ENCODE data around the gene SEMA3D.

The SEMA3D gene

GRCh38 chr7:85070967-85071628 lies 115.8 kb downstream of the SEMA3D start:
- in situ Hi-C loops (cut with MboI; ENCODE audit: low sequenced_read_pairs, unreplicated experiment) = no loop called here
- DNase-seq (ENCODE audit: low spot score) = no peak
- no peak for TF ChIP-seq CTCF (IDR thresholded peaks at IDR 0.05; ENCODE audit: borderline replicate concordance, control extremely low read depth, extremely low read depth, insufficient read depth, missing control alignments)

GRCh38 chr7:85068799-85069198 lies 118.1 kb downstream of the SEMA3D start:
- no peak for DNase-seq (ENCODE audit: low spot score)
- in situ Hi-C loops (cut with MboI; ENCODE audit: low sequenced_read_pairs, unreplicated experiment) = no loop called here
- no peak for TF ChIP-seq CTCF (IDR thresholded peaks at IDR 0.05; ENCODE audit: borderline replicate concordance, control extremely low read depth, extremely low read depth, insufficient read depth, missing control alignments)

GRCh38 chr7:85067371-85067770 lies 119.5 kb downstream of the SEMA3D start:
- DNase-seq (ENCODE audit: low spot score) = no peak
- in situ Hi-C loops (cut with MboI; ENCODE audit: low sequenced_read_pairs, unreplicated experiment) = no loop called here
- no peak for TF ChIP-seq CTCF (IDR thresholded peaks at IDR 0.05; ENCODE audit: borderline replicate concordance, control extremely low read depth, extremely low read depth, insufficient read depth, missing control alignments)

DNA sequence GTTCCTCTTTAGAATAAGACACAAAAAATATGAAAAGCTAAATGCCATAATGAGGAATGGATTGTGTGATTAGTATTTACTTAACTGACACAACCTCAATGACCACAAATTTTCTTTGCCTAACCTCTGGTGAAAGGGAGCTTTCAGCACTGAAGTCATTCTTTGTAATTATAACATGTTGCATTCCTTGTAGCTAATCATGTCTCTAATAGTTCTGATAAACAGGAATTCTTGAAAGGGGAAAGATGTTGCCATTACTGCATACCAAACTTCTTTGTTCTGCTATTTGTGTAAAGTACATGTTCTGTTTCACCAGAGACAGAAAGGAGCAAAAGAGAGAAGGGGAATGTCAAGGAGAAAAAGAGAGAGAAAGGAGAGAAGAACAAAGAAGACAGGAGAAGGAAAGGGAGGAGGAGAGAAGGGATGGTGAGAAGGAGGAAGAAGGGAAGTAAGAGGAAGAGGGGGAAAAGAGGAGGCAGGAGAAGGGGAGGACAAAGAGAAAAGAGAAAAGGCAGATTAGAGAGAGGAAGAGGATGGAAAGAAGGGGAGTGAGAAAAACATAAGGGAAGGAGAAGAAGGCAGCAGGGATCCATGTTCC lies 120.9 kb downstream of the SEMA3D start:
- no peak for DNase-seq (ENCODE audit: low spot score)
- TF ChIP-seq CTCF (IDR thresholded peaks at IDR 0.05; ENCODE audit: borderline replicate concordance, control extremely low read depth, extremely low read depth, insufficient read depth, missing control alignments) = no peak
- in situ Hi-C loops (cut with MboI; ENCODE audit: low sequenced_read_pairs, unreplicated experiment) = no loop called here

GRCh38 chr7:85065306-85065705 lies 121.5 kb downstream of the SEMA3D start:
- no peak for DNase-seq (ENCODE audit: low spot score)
- in situ Hi-C loops (cut with MboI; ENCODE audit: low sequenced_read_pairs, unreplicated experiment) = no loop called here
- TF ChIP-seq CTCF (IDR thresholded peaks at IDR 0.05; ENCODE audit: borderline replicate concordance, control extremely low read depth, extremely low read depth, insufficient read depth, missing control alignments) = no peak

DNA sequence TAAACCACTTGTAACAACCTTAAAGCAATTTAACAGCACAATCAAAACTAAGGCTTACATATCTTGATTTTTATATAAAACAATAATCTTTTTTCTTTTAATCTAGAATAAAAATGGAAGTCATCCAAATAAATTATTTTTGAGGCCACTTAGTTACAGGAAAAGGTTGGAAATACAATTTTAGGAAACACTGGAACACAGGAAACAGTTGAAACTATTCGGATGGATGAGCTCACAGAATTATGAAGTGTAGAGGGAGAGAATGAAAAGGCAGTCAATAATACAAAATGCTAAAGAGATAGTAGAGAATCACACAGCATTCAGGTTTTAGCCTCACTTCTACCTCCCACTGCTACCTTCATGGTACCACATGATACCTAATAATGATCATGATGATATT lies 124.2 kb downstream of the SEMA3D start:
- DNase-seq (ENCODE audit: low spot score) = no peak
- no peak for TF ChIP-seq CTCF (IDR thresholded peaks at IDR 0.05; ENCODE audit: borderline replicate concordance, control extremely low read depth, extremely low read depth, insufficient read depth, missing control alignments)
- in situ Hi-C loops (cut with MboI; ENCODE audit: low sequenced_read_pairs, unreplicated experiment) = no loop called here

All from GM13976 (cell line).